Astrocyte (in vitro differentiated cells and primary cell): ENCODE results near the gene GMDS. TPM values are rescaled to one million over a fixed set of nuclear protein-coding genes. Genes with fewer than 3 reads are reported as not detected.

Source experiments
- DNase-seq: peaks from one replicate; pipeline ENCODE4 v3.0.0-alpha.2; 2010; ENCODE audit warnings: low read depth
- FAIRE-seq: peaks from 2 replicates; lab custom pipeline; 2011; peaks lifted over from hg19 to GRCh38; lab: Jason Lieb, UNC
- H2AFZ ChIP-seq: 2 replicates; pipeline ENCODE4 v1.6.0; 2012; ENCODE audit warnings: low read depth, low read length, inconsistent platforms
- H3K27ac ChIP-seq: 2 replicates; pipeline ENCODE4 v1.5.1; 2011; ENCODE audit warnings: low read depth, low read length, inconsistent platforms
- H3K27me3 ChIP-seq: 2 replicates; pipeline ENCODE4 v1.6.0; 2011; ENCODE audit warnings: low read length, inconsistent platforms; ENCODE audit not compliant: insufficient read depth
- H3K36me3 ChIP-seq: 2 replicates; pipeline ENCODE4 v1.5.1; 2011; ENCODE audit warnings: low read length, inconsistent platforms; ENCODE audit not compliant: insufficient read depth
- H3K4me1 ChIP-seq: 2 replicates; pipeline ENCODE4 v1.5.1; 2011; ENCODE audit warnings: low read length, inconsistent platforms; ENCODE audit not compliant: insufficient read depth
- H3K4me2 ChIP-seq: 2 replicates; pipeline ENCODE4 v1.6.0; 2012; ENCODE audit warnings: low read length, inconsistent platforms
- H3K4me3 ChIP-seq: 2 replicates; pipeline ENCODE4 v1.5.1; 2011; ENCODE audit warnings: low read depth, mild to moderate bottlenecking, low read length, inconsistent platforms; ENCODE audit not compliant: insufficient read depth
- H3K79me2 ChIP-seq: 2 replicates; pipeline ENCODE4 v1.6.0; 2012; ENCODE audit warnings: mild to moderate bottlenecking, low read length, inconsistent platforms; ENCODE audit not compliant: insufficient read depth
- H3K9ac ChIP-seq: 2 replicates; pipeline ENCODE4 v1.6.0; 2012; ENCODE audit warnings: mild to moderate bottlenecking, low read length, inconsistent platforms
- H3K9me3 ChIP-seq: 2 replicates; pipeline ENCODE4 v1.5.1; 2012; ENCODE audit warnings: low read depth, mild to moderate bottlenecking, low read length, inconsistent platforms; ENCODE audit not compliant: insufficient read depth
- H4K20me1 ChIP-seq: 2 replicates; pipeline ENCODE4 v1.6.0; 2012; ENCODE audit warnings: low read length, inconsistent platforms; ENCODE audit not compliant: insufficient read depth
- H3K27ac Mint-ChIP-seq: one replicate; pipeline ENCODE4 v1.8.0; 2021; ENCODE audit warnings: mild to moderate bottlenecking, mixed read lengths; ENCODE audit not compliant: unreplicated experiment
- H3K27me3 Mint-ChIP-seq: one replicate; pipeline ENCODE4 v1.8.0; 2021; ENCODE audit warnings: low read depth, mixed read lengths; ENCODE audit not compliant: unreplicated experiment
- H3K36me3 Mint-ChIP-seq: one replicate; pipeline ENCODE4 v1.8.0; 2021; ENCODE audit warnings: low read depth, mixed read lengths; ENCODE audit not compliant: unreplicated experiment
- H3K4me1 Mint-ChIP-seq: one replicate; pipeline ENCODE4 v1.8.0; 2021; ENCODE audit warnings: low read depth, mixed read lengths; ENCODE audit not compliant: unreplicated experiment
- H3K4me3 Mint-ChIP-seq: one replicate; pipeline ENCODE4 v1.8.0; 2021; ENCODE audit warnings: mild to moderate bottlenecking, moderate library complexity, mixed read lengths; ENCODE audit not compliant: unreplicated experiment
- H3K9me3 Mint-ChIP-seq: one replicate; pipeline ENCODE4 v1.8.0; 2021; ENCODE audit warnings: mild to moderate bottlenecking, mixed read lengths; ENCODE audit not compliant: unreplicated experiment
- CTCF ChIP-seq: IDR thresholded peaks from 2 replicates; pipeline ENCODE4 v1.5.1; 2011; ENCODE audit warnings: low read depth, mild to moderate bottlenecking, inconsistent platforms, low read length, moderate library complexity; ENCODE audit not compliant: insufficient read depth
- EZH2 ChIP-seq: IDR thresholded peaks from 2 replicates; pipeline ENCODE4 v1.6.1; 2012; ENCODE audit warnings: mild to moderate bottlenecking, low read length, inconsistent platforms; ENCODE audit not compliant: insufficient read depth
- total RNA-seq: library from RNA; stranded (reverse); gene quantifications from 2 replicates; pipeline ENCODE4 v1.2.1, GENCODE V29; 2021

GMDS gene
- total RNA-seq, 1 donor from 2014 or later: 9.4 TPM

GRCh38 chr6:1643830-1644445 is 601.5 kb downstream of the GMDS start:
- FAIRE-seq: no peak
- no peaks in the 10 kb centered on the region for H3K36me3 Mint-ChIP-seq
- Histone ChIP-seq H3K27me3 (no peaks in the 10 kb centered on the region), H3K4me2 (no peak overlapping the region), H3K9ac (no peak overlapping the region), H3K36me3 (no peaks in the 10 kb centered on the region), H3K27ac (no peak overlapping the region), H3K4me1 (no peaks in the 10 kb centered on the region), H3K4me3 (no peak overlapping the region), H3K9me3 (no peaks in the 10 kb centered on the region), H2AFZ (no peak overlapping the region), H4K20me1 (no peaks in the 10 kb centered on the region), H3K79me2 (no peaks in the 10 kb centered on the region)
- DNase-seq: no peak
- no peak overlapping the region for H3K27ac Mint-ChIP-seq
- H3K27me3 Mint-ChIP-seq: peaks cover 35% of the 10 kb centered on the region
- peaks cover 6% of the 10 kb centered on the region for H3K9me3 Mint-ChIP-seq
- no peak overlapping the region for H3K4me3 Mint-ChIP-seq
- H3K4me1 Mint-ChIP-seq: no peaks in the 10 kb centered on the region
- TF ChIP-seq CTCF (no peak), EZH2 (no peak)

- Histone ChIP-seq H4K20me1 (no peaks in the 10 kb centered on the region), H3K9ac (no peak overlapping the region), H3K9me3 (no peaks in the 10 kb centered on the region), H3K4me2 (no peak overlapping the region), H3K36me3 (no peaks in the 10 kb centered on the region), H2AFZ (no peak overlapping the region), H3K27ac (no peak overlapping the region), H3K27me3 (no peaks in the 10 kb centered on the region), H3K4me3 (no peak overlapping the region), H3K4me1 (no peaks in the 10 kb centered on the region), H3K79me2 (no peaks in the 10 kb centered on the region)
- Mint-ChIP-seq H3K9me3 (peaks cover 5% of the 10 kb centered on the region), H3K27me3 (peaks cover 27% of the 10 kb centered on the region), H3K4me3 (no peak overlapping the region), H3K36me3 (no peaks in the 10 kb centered on the region), H3K27ac (no peak overlapping the region), H3K4me1 (no peaks in the 10 kb centered on the region)
- DNase-seq (no peak), FAIRE-seq (no peak)
- TF ChIP-seq CTCF: no peak
- TF ChIP-seq EZH2: no peak
Observed at GRCh38 chr6:1643111-1643510, 602.3 kb downstream of the GMDS start.

- FAIRE-seq: no peak
- H4K20me1 ChIP-seq: no peaks in the 10 kb centered on the region
Observed at GRCh38 chr6:1641343-1641885, 604.0 kb downstream of the GMDS start.

More at GRCh38 chr6:1641343-1641885, 604.0 kb downstream of the GMDS start:
- no peak overlapping the region for H3K27ac ChIP-seq
- H3K9ac ChIP-seq: no peak overlapping the region
- Mint-ChIP-seq H3K27me3 (peaks cover 24% of the 10 kb centered on the region), H3K4me3 (no peak overlapping the region), H3K36me3 (no peaks in the 10 kb centered on the region), H3K9me3 (peaks cover under 1% of the 10 kb centered on the region), H3K27ac (no peak overlapping the region), H3K4me1 (no peaks in the 10 kb centered on the region)
- H2AFZ ChIP-seq: no peak overlapping the region
- no peak overlapping the region for H3K4me3 ChIP-seq
- H3K4me1 ChIP-seq: no peaks in the 10 kb centered on the region
- DNase-seq: no peak
- H3K79me2 ChIP-seq: no peaks in the 10 kb centered on the region
- TF ChIP-seq CTCF (no peak), EZH2 (no peak)
- no peak overlapping the region for H3K4me2 ChIP-seq
- no peaks in the 10 kb centered on the region for H3K9me3 ChIP-seq
- H3K36me3 ChIP-seq: no peaks in the 10 kb centered on the region
- no peaks in the 10 kb centered on the region for H3K27me3 ChIP-seq
